Stimulated activated CD4-positive, alpha-beta T cell treated with anti-CD3 and anti-CD28 coated beads, Interleukin-4, amount 100 ng/mL, for 24 hours (primary cell): Measurements from ENCODE around the gene GRID1.
"Not testable (repeated sequence)": the region's sequence is repeated elsewhere in the genome, so short reads cannot be mapped to it uniquely, and the experiment has no call there.

Experiments
- DNase-seq: peaks from one replicate; pipeline ENCODE4 v3.0.0-alpha.2; 2020

Gene GRID1

GRCh38 chr10:86391986-86392722 is 25.6 kb upstream of the GRID1 start:
- no peak for DNase-seq

GRCh38 chr10:86391236-86391840 is 24.7 kb upstream of the GRID1 start:
- no peak for DNase-seq

GRCh38 chr10:86390337-86391120 is 23.9 kb upstream of the GRID1 start:
- no peak for DNase-seq

GRCh38 chr10:86389441-86390193 is 23.0 kb upstream of the GRID1 start:
- DNase-seq: no peak

- DNase-seq: not testable (repeated sequence)
Measured at GRCh38 chr10:86389109-86389440, 22.5 kb upstream of the GRID1 start.

GRCh38 chr10:86388119-86388704 is 21.6 kb upstream of the GRID1 start:
- no peak for DNase-seq

- DNase-seq: no peak
Measured at GRCh38 chr10:86387178-86387794, 20.7 kb upstream of the GRID1 start.

- no peak for DNase-seq
Measured at GRCh38 chr10:86385806-86386205, 19.2 kb upstream of the GRID1 start.

- no peak for DNase-seq
Measured at GRCh38 chr10:86377797-86378146, 11.2 kb upstream of the GRID1 start.

- peak; percentile 84 for DNase-seq
Measured at GRCh38 chr10:86376852-86377796, 10.5 kb upstream of the GRID1 start.

GRCh38 chr10:86376403-86376802 is 9.8 kb upstream of the GRID1 start:
- no peak for DNase-seq

- DNase-seq: no peak
Measured at GRCh38 chr10:86375204-86375603, 8.6 kb upstream of the GRID1 start.

- DNase-seq: no peak
Measured at GRCh38 chr10:86374664-86375063, 8.1 kb upstream of the GRID1 start.

GRCh38 chr10:86373828-86374227 is 7.2 kb upstream of the GRID1 start:
- no peak for DNase-seq

- no peak for DNase-seq
Measured at GRCh38 chr10:86373251-86373650, 6.7 kb upstream of the GRID1 start.

- DNase-seq: no peak
Measured at GRCh38 chr10:86372784-86373239, 6.2 kb upstream of the GRID1 start.

- DNase-seq: no peak
Measured at GRCh38 chr10:86372119-86372783, 5.7 kb upstream of the GRID1 start.

- no peak for DNase-seq
Measured at GRCh38 chr10:86371691-86372090, 5.1 kb upstream of the GRID1 start.

GRCh38 chr10:86371116-86371515 is 4.5 kb upstream of the GRID1 start:
- DNase-seq: no peak

- DNase-seq: no peak
Measured at GRCh38 chr10:86370006-86370585, 3.5 kb upstream of the GRID1 start.
